Measurements from ENCODE around the gene CTCFL.

GRCh38 chr20:57449398-57450354, 75.3 kb downstream of the CTCFL start:
- TF ChIP-seq EZH2 (IDR thresholded peaks at IDR 0.05; ENCODE audit: low read depth) (no peak), CTCF (conservative IDR thresholded peaks at IDR 0.05) (no peak)
